ENCODE data around the gene MCUB.

Gene MCUB

DNA sequence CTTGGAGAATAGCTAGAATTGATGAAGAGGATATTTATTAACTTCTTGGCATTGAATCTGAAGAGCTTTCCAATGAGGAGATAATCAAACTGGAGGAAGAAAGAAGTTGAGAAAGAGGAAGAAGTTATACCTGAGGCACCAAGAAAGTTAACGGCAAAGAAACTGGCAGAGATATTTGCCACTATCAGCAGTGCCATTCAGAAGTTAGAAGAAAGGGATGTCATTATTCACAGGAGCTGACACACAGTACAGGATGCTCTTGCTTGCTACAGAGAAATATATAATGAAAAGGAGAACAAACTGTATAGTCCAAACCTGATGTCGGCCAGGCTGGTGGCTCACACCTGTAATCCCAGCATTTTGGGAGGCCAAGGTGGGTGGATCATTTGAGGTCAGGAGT, 64.5 kb downstream of the MCUB start:
- H3K27ac ChIP-seq: no peak overlapping the region
- H3K4me3 ChIP-seq (ENCODE audit: low read depth, low read length): no peak overlapping the region
- no peak for TF ChIP-seq CTCF (IDR thresholded peaks at IDR 0.05; ENCODE audit: low read depth, low read length)
- H3K9me3 ChIP-seq (ENCODE audit: severe bottlenecking): no peaks in the 10 kb centered on the region
- no peak for DNase-seq
- no peaks in the 10 kb centered on the region for H3K27me3 ChIP-seq (ENCODE audit: insufficient read depth, low read depth, severe bottlenecking)
- no peaks in the 10 kb centered on the region for H3K36me3 ChIP-seq

DNA sequence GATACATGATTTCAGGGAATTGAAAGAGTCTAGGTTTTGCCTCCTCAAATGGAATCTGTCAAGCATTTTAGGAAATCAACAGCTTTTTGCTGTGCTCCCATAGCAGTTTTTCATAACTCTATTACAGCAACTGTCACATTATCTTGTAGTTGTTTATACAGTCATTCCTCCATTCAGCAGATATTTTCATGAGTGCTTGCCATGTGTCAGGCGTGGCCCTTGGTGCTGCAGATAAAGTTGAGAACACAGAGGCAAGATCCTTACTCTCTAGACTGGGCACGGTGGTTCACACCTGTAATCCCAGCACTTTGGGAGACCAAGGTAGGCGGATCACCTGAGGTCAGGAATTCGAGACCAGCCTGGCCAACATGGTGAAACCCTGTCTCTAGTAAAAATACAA, 67.3 kb downstream of the MCUB start:
- TF ChIP-seq CTCF (IDR thresholded peaks at IDR 0.05; ENCODE audit: low read depth, low read length): no peak
- Histone ChIP-seq H3K36me3 (no peaks in the 10 kb centered on the region), H3K4me3 (ENCODE audit: low read depth, low read length) (no peak overlapping the region), H3K27me3 (ENCODE audit: insufficient read depth, low read depth, severe bottlenecking) (no peaks in the 10 kb centered on the region), H3K9me3 (ENCODE audit: severe bottlenecking) (no peaks in the 10 kb centered on the region), H3K27ac (no peak overlapping the region)
- DNase-seq: no peak

- Histone ChIP-seq H3K27ac (no peak overlapping the region), H3K36me3 (no peaks in the 10 kb centered on the region), H3K9me3 (ENCODE audit: severe bottlenecking) (no peaks in the 10 kb centered on the region), H3K4me3 (ENCODE audit: low read depth, low read length) (no peak overlapping the region), H3K27me3 (ENCODE audit: insufficient read depth, low read depth, severe bottlenecking) (no peaks in the 10 kb centered on the region)
- no peak for TF ChIP-seq CTCF (IDR thresholded peaks at IDR 0.05; ENCODE audit: low read depth, low read length)
- no peak for DNase-seq
These were observed 69.7 kb downstream of the MCUB start for GRCh38 chr4:109629775-109630174.

DNA sequence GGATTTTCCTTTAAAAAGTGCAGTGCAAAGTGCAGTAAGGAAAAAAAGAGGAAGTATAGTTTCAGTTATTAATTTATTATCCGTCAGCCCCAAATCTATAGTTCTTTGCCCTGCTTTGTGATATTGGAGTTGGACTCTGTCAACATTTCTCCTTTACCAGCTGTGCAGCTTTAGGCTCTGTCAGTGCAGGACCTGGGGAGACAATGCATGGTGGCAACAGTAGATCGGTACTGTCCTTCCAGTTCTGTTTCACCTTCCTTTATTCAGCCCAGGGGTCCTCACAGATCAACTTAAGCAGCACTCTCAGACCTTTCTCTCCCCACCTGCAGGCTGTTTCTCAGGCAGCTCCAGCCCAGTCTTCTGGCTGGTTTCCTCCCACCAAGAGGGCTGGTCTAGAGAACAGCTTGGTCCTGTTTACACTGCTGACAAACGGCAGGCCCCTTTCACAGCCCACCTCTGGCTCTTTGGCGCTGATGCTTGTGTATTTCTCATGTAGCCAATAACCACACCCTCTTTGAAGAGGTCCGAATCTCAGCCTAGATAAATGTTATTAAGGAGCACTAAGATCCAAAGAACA, 71.6 kb downstream of the MCUB start:
- no peak for TF ChIP-seq CTCF (IDR thresholded peaks at IDR 0.05; ENCODE audit: low read depth, low read length)
- H3K9me3 ChIP-seq (ENCODE audit: severe bottlenecking): no peaks in the 10 kb centered on the region
- no peak for DNase-seq
- H3K4me3 ChIP-seq (ENCODE audit: low read depth, low read length): no peak overlapping the region
- no peaks in the 10 kb centered on the region for H3K36me3 ChIP-seq
- no peak overlapping the region for H3K27ac ChIP-seq
- no peaks in the 10 kb centered on the region for H3K27me3 ChIP-seq (ENCODE audit: insufficient read depth, low read depth, severe bottlenecking)

DNA sequence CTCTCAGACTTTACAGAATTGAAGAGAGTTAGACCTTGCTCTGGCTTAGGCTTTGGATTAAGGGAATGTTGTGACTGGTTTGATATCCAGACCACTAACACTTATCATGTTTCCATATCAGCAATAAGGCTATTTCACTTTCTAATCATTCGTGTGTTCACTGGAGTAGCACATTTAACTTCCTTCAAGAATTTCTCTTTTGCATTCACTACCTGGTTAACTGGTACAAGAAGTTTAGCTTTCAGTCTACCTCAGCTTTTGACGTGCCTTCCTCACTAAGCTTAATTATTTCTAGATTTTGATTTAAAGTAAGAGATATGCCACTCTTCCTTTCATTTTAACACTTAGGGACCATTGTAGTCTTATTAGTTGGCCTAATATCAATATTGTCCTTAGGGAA, 80.6 kb downstream of the MCUB start:
- no peaks in the 10 kb centered on the region for H3K9me3 ChIP-seq (ENCODE audit: severe bottlenecking)
- H3K4me3 ChIP-seq (ENCODE audit: low read depth, low read length): no peak overlapping the region
- H3K36me3 ChIP-seq: no peaks in the 10 kb centered on the region
- no peaks in the 10 kb centered on the region for H3K27me3 ChIP-seq (ENCODE audit: insufficient read depth, low read depth, severe bottlenecking)
- TF ChIP-seq CTCF (IDR thresholded peaks at IDR 0.05; ENCODE audit: low read depth, low read length): no peak
- DNase-seq: no peak
- no peak overlapping the region for H3K27ac ChIP-seq
